NCI-H460 (cell line): ENCODE measurements around the gene STYX. TPM values are rescaled to one million over a fixed set of nuclear protein-coding genes. Genes with fewer than 3 reads are reported as not detected.
A peak's percentile ranks its signal among the peaks of the same experiment; 100 is the strongest.

Experiments used
- DNase-seq: peaks from one replicate; pipeline ENCODE4 v3.0.0-alpha.2; 2016; ENCODE audit warnings: low read depth; ENCODE audit errors: extremely low read depth
- small RNA-seq, 2 experiments: library from RNA; depleted of rRNA; stranded (forward); fragments of <200 nt; gene quantifications; one replicate each; pipeline ENCODE3, GENCODE V24; 2014
- total RNA-seq: library from RNA; depleted of rRNA; stranded (reverse); fragments of >200 nt; shearing (Covaris generic); gene quantifications from 2 replicates; pipeline ENCODE4 v1.2.3, GENCODE V29; 2014; rRNA removed

The STYX gene
- total RNA-seq, 1 experiment from 2014 or later, result 15.7 TPM

DNA sequence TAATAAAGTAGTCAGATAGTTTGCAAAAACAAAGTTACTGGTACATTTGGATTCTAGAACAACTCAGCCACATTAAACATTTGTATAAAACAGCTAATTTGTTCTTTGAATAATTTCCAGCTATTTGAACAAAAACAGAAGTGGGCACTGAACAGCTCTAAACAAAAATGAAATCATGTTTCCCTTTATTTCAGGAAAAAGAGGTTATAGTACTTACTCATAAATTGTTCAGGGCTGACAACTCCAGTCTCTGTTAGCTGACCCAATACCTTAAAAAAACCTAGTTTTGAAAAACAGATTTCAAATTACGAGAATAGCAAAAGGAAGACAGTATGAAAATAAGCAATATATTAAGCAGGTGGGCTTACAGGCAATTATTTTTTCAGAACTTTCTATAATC lies 53.2 kb downstream of the STYX start:
- no peak for DNase-seq

DNA sequence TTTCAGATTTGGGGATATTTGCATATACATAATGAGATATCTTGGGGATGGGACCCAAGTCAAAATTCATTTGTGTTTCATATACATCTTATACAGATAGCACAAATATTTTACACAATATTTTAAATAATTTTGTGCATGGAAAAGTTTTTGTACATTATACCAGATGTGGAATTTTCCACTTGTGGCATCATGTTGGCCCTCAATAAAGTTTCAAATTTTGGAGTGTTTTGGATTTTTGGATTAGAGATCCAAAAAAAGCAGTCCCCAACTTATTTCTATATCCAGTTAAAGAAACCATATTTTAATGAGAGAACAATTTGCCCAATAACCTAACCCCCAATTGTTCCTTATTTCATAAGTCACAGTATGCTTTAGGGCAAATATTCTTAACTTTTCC lies 56.9 kb downstream of the STYX start:
- no peak for DNase-seq

DNA sequence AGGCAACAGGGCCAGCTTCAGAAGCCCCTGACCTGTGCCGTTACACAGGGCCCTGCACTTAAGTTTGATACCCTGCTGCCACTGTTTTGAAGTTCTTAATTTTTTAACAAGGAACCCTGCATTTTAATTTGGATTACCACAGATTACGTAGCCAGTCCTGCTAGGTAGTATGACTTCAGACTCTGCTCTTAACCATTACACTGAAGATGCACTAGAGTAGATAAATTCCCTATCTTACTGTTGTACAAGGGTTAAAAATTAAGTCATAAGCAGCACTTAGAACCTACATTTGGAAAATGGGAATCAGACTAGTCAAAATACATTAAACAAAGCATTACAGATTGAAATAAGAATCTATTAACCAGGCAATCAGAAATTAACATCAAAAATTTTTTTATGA lies 59.2 kb downstream of the STYX start:
- no peak for DNase-seq

DNA sequence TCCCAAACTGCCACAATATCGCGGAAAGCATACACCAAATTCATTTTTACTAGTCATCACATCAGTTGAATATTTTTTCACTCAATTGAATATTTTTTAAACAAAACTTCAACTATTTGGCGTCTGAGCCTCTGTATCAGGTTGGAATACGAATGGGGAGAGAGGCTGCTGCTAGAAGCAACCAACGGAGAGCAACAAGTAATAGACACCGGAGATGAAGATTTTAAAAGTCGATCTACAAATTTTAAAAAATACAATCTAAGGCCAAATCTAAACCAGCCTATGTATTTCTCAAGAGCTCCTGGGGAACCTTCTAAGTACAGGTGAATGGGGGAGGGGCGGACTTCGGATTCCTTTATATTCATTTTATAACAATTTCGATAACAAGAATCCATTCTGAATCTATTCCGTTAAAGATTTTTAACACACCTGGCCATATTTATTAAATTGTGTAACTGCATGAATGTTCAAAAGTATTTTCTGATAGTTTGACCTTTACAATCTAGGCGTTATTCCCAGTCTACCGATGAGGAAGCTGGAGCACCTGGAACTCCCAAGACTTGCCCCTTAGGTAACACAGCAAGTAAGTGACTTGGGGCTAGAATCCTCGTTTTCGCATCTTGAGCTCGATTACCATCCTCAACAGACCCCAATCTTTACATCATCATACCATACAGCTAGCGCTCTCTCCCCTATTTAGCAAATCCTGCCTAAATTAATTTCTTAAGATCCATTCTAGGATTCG lies 60.2 kb downstream of the STYX start:
- DNase-seq, result no peak

DNA sequence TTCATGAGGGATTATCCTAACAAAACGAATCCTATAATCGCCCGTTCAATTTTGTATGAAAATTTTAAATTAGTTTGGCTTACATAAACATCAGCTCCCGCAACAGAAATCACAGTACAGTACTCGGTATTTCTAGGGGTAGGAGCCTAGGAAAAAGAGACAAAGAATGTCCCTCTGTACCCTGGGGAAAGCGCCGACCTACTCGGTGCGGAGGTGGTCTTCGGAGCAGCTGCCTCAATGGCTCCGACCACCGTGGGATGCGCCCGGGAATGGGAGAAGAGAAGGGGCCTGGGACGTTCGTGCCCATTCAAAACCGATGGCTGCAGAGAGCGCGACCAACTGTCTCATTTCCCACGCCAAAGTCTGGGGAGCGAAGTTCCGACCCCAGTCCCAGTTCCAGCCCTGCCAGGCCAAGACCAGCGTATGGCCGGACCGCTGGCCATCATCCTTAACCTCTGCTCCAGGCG lies 60.8 kb downstream of the STYX start:
- DNase-seq, result no peak

DNA sequence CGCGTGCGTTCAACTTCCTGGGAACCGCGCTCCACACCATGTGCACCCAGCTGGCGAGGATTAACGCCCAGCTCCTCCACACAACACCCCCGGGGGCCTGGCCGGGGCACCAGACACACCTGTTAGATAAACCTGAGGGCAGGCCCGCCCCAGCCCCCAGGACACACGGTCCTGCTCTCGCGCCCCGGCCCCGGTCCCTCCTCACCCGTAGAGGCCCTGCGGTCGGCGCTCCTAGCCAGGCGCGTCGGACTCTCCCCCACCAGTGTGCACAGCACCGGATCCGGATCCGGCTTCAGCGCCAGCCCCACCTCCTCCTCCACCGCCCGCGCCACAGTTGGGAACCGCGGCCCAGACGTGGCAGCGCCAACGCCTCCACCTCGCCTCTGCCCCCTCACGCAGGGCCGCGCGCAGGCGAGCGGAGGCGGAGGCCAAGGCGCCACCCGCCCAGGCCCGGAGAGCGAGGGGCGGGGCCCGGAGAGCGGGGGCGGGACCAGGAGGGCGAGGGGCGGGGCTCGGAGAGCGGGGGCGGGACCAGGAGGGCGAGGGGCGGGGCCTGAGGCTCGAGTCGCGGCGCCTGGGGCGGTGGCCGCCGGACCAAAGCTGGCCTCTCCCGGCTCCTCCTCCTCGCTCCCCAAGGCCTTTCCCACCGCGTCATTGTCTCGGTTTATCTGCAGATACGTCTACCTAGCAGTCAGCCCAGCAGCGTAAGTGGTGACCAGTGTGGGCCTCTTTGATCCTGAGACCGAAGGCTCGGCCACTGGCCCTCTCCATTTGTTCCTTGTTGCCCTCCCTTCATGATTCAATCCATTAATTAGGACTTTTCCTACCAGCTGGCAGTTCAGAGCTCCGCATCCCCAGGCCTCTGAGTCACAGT lies 61.5 kb downstream of the STYX start, which contains the start of gene GNPNAT1:
TSS of gene GNPNAT1 (minus strand) at position 385 of the 874 bp plus-strand sequence. CDS start 6,957 bp downstream, outside the sequence.
- DNase-seq, result peak; percentile 89

DNA sequence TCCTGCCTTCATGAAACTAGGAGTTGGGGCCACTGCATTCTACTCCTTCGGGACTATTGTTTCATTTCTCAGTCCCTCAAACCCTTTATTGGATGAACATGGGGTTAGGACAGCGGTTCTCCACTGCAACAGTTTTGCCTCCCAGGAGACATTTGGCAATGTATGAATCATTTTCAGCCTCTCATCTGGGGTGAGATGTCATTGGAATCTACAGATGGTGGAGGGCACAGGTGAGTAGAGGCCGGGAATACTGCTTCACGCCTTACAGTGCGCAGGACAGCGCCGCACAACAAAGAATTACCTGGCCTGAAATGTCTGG lies 62.1 kb downstream of the STYX start:
- no peak for DNase-seq

DNA sequence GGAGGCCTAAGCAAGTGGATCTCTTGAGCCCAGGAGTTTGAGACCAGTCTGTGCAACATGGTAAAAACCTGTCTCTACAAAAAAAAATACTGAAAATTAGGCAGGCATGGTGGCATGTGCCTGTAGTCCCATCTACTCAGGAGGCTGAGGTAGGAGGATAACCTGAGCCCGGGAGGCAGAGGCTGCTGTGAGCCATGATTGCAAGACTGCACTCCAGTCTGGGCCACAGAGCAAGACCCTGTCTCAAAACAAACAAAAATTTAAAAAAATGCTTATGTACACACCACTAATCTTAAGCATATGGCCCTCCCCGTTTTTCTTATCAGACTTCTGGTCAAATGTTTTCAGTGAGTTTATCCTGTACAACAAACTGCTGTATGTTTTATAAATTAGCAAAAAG lies 63.1 kb downstream of the STYX start:
- DNase-seq, result no peak

DNA sequence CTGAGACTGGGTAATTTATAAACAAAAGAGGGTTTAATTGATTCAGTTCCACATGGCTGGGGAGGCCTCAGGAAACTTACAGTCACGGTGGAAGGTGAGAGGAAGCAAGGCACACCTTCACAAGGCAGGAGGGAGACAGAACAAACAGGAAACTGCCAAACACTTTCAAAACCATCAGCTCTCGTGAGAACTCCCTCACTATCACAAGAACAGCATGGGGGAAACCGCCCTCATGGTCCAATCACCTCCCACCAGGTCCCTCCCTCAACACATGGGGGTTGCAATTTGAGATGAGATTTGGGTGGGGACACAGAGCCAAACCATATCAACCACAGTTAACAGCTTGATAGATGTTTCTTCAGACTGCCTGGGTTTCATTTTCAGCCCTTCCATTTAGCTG lies 67.7 kb downstream of the STYX start:
- DNase-seq, result no peak

DNA sequence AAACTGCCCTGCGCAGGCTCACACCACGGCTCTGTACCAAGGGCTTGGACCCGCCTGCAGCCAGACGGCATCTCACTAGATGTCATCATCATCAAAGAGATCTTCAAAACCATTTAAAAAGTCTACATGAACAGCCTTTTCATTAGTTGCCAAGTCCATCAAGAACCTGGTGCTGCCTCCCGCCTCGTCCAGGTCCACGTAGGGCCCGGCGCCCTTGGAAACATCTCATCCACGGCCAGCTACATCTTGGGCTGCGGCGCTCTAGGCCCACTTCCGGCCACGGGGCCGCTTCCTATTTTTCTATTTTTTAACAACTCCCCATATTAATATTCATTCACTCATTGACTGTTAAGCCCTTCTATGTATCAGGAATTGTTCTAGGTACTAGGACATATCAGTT lies 68.9 kb downstream of the STYX start:
- no peak for DNase-seq

DNA sequence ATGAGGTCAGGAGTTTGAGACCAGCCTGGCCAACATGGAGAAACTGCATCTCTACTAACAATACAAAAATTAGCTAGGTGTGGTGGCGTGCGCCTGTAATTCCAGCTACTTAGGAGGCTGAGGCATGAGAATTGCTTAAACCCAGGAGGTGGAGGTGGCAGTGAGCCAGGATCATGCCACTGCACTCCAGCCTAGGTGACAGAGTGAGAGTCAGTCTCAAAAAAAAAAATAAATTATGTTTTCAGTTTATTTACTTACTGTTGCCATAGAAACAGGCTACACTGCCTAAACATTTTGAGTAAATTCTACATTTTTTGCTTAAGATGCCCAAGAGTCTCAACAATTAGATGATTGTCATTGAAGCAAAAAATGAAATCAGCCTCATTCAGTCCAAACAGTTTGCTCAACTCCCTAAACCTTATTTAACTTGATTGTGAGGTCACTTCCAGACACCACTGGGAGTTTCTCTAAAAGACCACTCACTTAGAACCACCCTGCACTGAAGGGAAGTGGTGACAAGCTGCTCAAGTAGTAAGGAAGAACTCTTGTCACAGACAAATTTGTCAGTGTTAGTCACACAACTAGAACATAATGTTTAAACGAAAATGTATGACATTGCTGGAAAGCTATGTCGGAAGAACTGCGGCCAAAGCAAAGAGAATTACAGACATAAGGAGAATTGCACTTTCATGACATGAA lies 71.2 kb downstream of the STYX start:
- DNase-seq, result no peak

DNA sequence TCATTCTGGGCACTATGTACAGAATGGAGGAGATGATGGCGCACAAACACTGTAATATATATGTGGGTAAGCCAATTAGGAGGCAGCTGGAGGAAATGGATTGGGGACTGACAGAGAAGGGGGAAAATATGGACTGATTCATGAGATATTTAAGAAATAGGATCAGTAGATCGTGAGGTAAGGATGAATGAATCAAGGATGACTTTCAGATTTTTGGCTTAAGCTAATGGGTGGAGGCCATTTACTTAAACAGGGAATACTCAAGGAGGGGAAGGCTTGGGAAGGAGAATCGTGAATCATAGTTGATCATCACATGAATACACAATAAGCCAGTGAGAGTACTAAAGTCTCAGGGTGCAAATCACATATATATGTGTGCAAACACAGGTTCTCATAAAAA lies 72.6 kb downstream of the STYX start:
- peak; percentile 40 for DNase-seq

DNA sequence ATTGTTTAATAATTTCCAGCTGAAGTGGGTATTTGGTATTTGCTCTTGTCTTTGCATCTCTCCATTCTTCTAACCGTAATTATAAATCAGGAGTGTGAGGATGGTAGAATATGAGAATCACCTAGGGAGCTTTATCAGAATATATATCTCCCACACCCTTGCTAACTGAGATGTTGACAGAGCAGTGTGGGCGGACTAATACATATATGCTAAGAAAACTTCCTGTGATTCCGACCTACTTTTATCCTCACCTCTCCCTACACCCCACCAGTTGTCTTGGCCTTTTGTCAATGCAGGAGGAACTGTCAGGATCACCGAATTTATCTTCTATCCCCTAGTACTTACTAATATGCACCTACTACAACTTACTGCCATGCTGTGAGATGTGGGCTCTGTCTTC lies 76.1 kb downstream of the STYX start:
- no peak for DNase-seq

DNA sequence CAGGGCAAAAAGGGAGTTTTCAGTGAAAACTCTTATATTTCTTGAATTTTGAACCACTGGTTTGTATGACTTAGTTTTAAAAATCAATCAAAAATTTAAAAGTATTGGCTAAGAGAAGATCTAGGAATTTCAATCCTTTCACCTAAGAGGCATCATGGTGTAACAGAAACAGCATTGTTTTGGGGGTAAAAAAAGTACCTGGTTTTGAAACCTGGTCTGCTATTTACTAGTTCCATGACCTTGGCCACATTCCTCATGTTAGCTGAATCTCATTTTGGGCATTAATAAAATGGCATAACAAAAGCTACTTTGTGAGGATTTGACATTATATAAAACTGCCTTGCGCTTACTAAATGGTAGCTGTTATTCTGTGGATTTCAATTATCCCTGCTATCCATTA lies 78.1 kb downstream of the STYX start:
- DNase-seq, result no peak

DNA sequence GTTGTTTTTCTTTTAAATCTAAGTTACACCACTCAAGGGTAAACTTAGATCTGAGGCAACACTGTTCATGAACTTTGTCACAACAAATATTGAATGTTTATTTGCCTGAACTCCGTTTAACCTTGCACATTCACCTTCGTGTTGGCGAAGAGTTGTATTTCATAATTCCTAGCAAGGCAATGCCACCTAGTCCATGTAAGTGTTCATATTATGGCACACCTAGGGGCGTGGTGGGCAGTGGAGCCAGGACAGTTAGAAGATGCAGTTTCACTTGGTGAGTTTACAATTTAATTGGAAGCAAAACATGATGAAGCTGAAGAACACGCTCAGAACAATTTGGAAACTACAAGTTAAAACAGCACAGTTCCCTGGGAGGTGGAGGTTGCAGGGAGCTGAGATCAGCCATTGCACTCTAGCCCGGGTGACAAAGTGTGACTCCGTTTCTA lies 91.9 kb downstream of the STYX start:
- no peak for DNase-seq

DNA sequence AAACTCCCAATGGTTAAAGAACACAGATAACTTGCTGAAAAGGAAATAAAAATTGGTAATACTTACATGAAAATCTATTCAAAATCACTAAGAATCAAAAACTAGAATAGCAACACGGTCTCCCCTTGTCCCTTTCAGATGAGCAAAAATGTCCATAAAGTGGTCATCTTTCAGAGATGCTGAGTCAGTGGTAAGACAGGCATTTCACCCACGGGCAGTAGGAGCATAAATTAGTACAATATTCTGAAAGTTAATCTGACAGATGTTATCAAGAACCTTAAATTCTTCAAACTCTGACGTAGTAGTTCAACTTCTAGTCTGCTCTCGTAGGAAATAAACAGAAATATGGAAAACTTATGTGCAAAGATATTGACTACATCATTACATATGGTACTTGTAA lies 94.5 kb downstream of the STYX start:
- DNase-seq, result no peak

Small RNA genes within 50 kb of the gene (small RNA-seq; reads per million reads assigned to genes)
- 0 to 0.06 reads per million in 2 experiments for gene AL139317.2

Other genes starting within 250 kb of the STYX start
- 2.7 and 3.4 TPM in 2 replicates for gene TXNDC16, start 177.7 kb upstream of the STYX start, total RNA-seq
- gene GPR137C, start 177.3 kb upstream of the STYX start, total RNA-seq, result not detected in 2 replicates
- 91.7 and 97.9 TPM in 2 replicates for gene ERO1A, start 34.6 kb upstream of the STYX start, total RNA-seq
- gene PSMC6, start 23.0 kb upstream of the STYX start, total RNA-seq, result 170 and 183 TPM in 2 replicates
- 66.0 and 66.5 TPM in 2 replicates for gene GNPNAT1, start 61.4 kb downstream of the STYX start, total RNA-seq
- 62.2 and 62.3 TPM in 2 replicates for gene FERMT2, start 220.9 kb downstream of the STYX start, total RNA-seq